Activated T-cell treated with anti-CD3 and anti-CD28 coated beads, Interleukin-2, amount 50 U/mL, for 72 hours (primary cell): ENCODE measurements around the gene IL23R. TPM values are rescaled to one million over a fixed set of nuclear protein-coding genes. Genes with fewer than 3 reads are reported as not detected.
A peak's percentile ranks its signal among the peaks of the same experiment; 100 is the strongest.
"Not testable (repeated sequence)": the region's sequence is repeated elsewhere in the genome, so short reads cannot be mapped to it uniquely, and the experiment has no call there.

Source experiments
- ATAC-seq, 2 donors: fragments of 150-1000 bp; cut with Tn5 transposase; replicated peaks in 1 of 2; 2 replicates each; pipeline ENCODE4 v1.10.0; 2021; ENCODE audit warnings: moderate library complexity in 2 of 2, mild to moderate bottlenecking in 1 of 2
- DNase-seq, 2 donors: peaks; one replicate each; pipeline ENCODE4 v3.0.0; 2021 to 2022; ENCODE audit warnings: mixed read lengths in 1 of 2
- H3K27ac Mint-ChIP-seq: one replicate; pipeline ENCODE4 v1.8.0; 2022; ENCODE audit warnings: mild to moderate bottlenecking, moderate library complexity, mixed read lengths
- H3K27me3 Mint-ChIP-seq: one replicate; pipeline ENCODE4 v1.8.0; 2022; ENCODE audit warnings: low read depth, mixed read lengths
- H3K36me3 Mint-ChIP-seq, 2 donors: one replicate each; pipeline ENCODE4 v1.8.0; 2022; ENCODE audit warnings: mixed read lengths in 2 of 2, mild to moderate bottlenecking in 1 of 2; ENCODE audit not compliant: insufficient read depth in 2 of 2
- H3K4me1 Mint-ChIP-seq: one replicate; pipeline ENCODE4 v1.8.0; 2022; ENCODE audit warnings: low read depth, mixed read lengths
- H3K4me3 Mint-ChIP-seq, 2 donors: one replicate each; pipeline ENCODE4 v1.8.0; 2022; ENCODE audit warnings: mild to moderate bottlenecking in 2 of 2, mixed read lengths in 2 of 2, moderate library complexity in 2 of 2
- H3K9me3 Mint-ChIP-seq, 2 donors: one replicate each; pipeline ENCODE4 v1.8.0; 2022; ENCODE audit warnings: mixed read lengths in 2 of 2
- total RNA-seq, 2 donors: library from RNA; stranded (reverse); gene quantifications; one replicate each; pipeline ENCODE4 v1.2.3, GENCODE V29; 2022

IL23R gene
- total RNA-seq, 2 donors from 2014 or later: 3.0 to 8.0 TPM

DNA sequence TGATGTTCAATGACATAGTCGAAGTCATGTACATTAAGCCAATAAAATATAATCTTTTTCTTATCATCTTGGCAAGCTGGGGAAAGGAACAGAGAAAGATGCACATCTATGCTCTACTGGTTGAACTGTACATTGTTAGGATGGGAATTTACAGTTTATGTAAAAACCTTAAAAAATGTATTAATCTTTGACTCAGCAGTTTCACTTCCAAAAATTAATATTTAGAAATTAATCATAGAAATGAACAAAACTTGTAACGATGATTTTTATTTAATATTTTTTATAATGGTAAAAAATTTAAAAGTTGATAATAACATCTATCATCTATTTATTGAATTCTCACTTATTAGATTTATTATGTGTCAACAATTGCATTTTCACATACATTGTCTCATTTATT, 25.8 kb upstream of the IL23R start:
- ATAC-seq (no peak), DNase-seq (no peak)
- no peaks in the 10 kb centered on the region for H3K27me3 Mint-ChIP-seq
- no peaks in the 10 kb centered on the region for H3K9me3 Mint-ChIP-seq
- H3K27ac Mint-ChIP-seq: no peak overlapping the region
- H3K4me1 Mint-ChIP-seq: peaks cover 35% of the 10 kb centered on the region
- no peak overlapping the region for H3K4me3 Mint-ChIP-seq
- no peaks in the 10 kb centered on the region for H3K36me3 Mint-ChIP-seq

GRCh38 chr1:67141832-67142231, 24.4 kb upstream of the IL23R start:
- DNase-seq, H3K4me3 Mint-ChIP-seq, H3K36me3 Mint-ChIP-seq, H3K27me3 Mint-ChIP-seq, ATAC-seq, H3K27ac Mint-ChIP-seq, H3K9me3 Mint-ChIP-seq: not testable (repeated sequence)
- H3K4me1 Mint-ChIP-seq: peaks cover 43% of the 10 kb centered on the region

DNA sequence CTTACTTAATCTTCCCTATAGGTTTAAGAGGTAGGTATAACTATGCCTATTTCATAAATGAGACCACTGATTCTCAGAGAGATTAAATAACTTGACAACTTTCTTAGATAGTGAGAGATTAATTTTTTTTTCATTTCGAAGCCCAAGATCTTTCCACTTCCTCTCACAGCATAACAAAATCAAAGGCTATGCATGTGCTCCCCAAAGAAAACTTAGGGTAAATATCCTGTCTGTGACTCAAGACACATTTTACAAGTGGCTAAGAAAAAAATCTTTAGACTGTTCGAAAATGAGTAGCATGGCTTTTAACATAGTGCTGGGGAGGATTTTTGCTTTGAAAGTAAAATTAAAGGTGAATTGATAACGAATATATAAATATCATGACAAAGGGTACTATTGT, 23.3 kb upstream of the IL23R start:
- peaks cover 44% of the 10 kb centered on the region for H3K4me1 Mint-ChIP-seq
- H3K27me3 Mint-ChIP-seq: no peaks in the 10 kb centered on the region
- DNase-seq (no peak), ATAC-seq (peak; percentile 58 to 68)
- H3K9me3 Mint-ChIP-seq: no peaks in the 10 kb centered on the region
- H3K36me3 Mint-ChIP-seq: no peaks in the 10 kb centered on the region
- peak overlapping the region; percentile 41 for H3K27ac Mint-ChIP-seq
- H3K4me3 Mint-ChIP-seq: peak overlapping the region; percentile 27 to 71

- Mint-ChIP-seq H3K4me3 (no peak overlapping the region), H3K27me3 (no peaks in the 10 kb centered on the region), H3K27ac (no peak overlapping the region), H3K4me1 (peaks cover 48% of the 10 kb centered on the region), H3K9me3 (no peaks in the 10 kb centered on the region), H3K36me3 (no peaks in the 10 kb centered on the region)
- DNase-seq (no peak), ATAC-seq (no peak)
Measured at GRCh38 chr1:67143966-67144365, 22.3 kb upstream of the IL23R start.

GRCh38 chr1:67144696-67145095, 21.6 kb upstream of the IL23R start:
- H3K27ac Mint-ChIP-seq: peak overlapping the region; percentile 18
- peak; percentile 13 to 34 for DNase-seq
- no peaks in the 10 kb centered on the region for H3K36me3 Mint-ChIP-seq
- peak overlapping the region; percentile 40 to 57 for H3K4me3 Mint-ChIP-seq
- H3K9me3 Mint-ChIP-seq: no peaks in the 10 kb centered on the region
- peaks cover 55% of the 10 kb centered on the region for H3K4me1 Mint-ChIP-seq
- ATAC-seq: no peak
- no peaks in the 10 kb centered on the region for H3K27me3 Mint-ChIP-seq

DNA sequence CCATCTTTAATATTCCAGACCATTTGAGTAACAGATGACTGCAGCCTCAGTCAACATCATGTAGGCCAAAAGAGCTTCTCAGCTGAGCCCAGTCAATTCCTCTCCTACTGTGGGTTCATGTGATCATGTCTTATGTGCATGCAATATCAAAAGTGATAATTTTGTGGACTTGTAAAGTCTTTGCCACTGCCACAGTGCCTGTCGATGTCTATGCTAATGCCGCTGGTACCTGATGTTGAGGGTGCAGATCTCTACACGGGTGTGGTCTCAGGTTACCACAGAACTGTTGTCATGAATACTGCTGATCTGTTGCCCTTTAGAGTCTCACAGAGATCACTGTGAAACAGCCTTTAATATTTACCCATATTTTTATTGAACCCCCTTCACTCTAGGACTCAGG, 20.2 kb upstream of the IL23R start:
- ATAC-seq: peak; percentile 37 to 38
- Mint-ChIP-seq H3K9me3 (no peaks in the 10 kb centered on the region), H3K4me3 (no peak overlapping the region)

DNA sequence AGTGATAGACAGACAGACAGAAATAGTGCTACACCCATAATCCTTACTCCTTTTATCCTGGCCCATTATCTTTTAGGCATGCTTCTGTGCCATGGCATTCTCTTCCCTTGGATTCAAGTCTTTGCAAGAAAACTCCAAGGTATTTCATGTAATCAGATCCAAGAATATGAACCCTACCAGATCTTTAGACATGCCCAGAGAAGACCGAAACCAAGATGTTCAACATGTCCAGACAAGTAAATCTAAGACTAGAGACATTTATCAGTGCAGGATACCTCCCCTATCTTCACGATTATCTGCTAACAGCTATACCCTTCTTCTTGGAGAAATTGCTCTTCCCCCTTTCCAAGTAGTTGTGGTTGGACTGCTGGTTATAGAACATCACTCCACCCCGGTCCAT, 19.7 kb upstream of the IL23R start:
- Mint-ChIP-seq H3K36me3 (no peaks in the 10 kb centered on the region), H3K27ac (no peak overlapping the region), H3K9me3 (no peaks in the 10 kb centered on the region)

More for the DNA sequence above, 20.2 kb upstream of the IL23R start:
- Mint-ChIP-seq H3K27ac (no peak overlapping the region), H3K4me1 (peaks cover 58% of the 10 kb centered on the region), H3K27me3 (no peaks in the 10 kb centered on the region), H3K36me3 (no peaks in the 10 kb centered on the region)
- DNase-seq: no peak

GRCh38 chr1:67147973-67148372, 18.3 kb upstream of the IL23R start:
- H3K36me3 Mint-ChIP-seq, DNase-seq, ATAC-seq, H3K4me3 Mint-ChIP-seq, H3K9me3 Mint-ChIP-seq, H3K27ac Mint-ChIP-seq: not testable (repeated sequence)
- H3K27me3 Mint-ChIP-seq: peaks cover 12% of the 10 kb centered on the region
- peaks cover 56% of the 10 kb centered on the region for H3K4me1 Mint-ChIP-seq

More for the DNA sequence above, 19.7 kb upstream of the IL23R start:
- ATAC-seq (no peak), DNase-seq (no peak)
- no peak overlapping the region for H3K4me3 Mint-ChIP-seq
- peaks cover 61% of the 10 kb centered on the region for H3K4me1 Mint-ChIP-seq
- H3K27me3 Mint-ChIP-seq: no peaks in the 10 kb centered on the region

GRCh38 chr1:67148516-67149178, 17.6 kb upstream of the IL23R start:
- Mint-ChIP-seq H3K9me3 (no peaks in the 10 kb centered on the region), H3K4me1 (peaks cover 49% of the 10 kb centered on the region), H3K4me3 (no peak overlapping the region), H3K27me3 (peaks cover 19% of the 10 kb centered on the region), H3K27ac (no peak overlapping the region), H3K36me3 (no peaks in the 10 kb centered on the region)
- ATAC-seq: peak; percentile 53 to 56
- DNase-seq: no peak

DNA sequence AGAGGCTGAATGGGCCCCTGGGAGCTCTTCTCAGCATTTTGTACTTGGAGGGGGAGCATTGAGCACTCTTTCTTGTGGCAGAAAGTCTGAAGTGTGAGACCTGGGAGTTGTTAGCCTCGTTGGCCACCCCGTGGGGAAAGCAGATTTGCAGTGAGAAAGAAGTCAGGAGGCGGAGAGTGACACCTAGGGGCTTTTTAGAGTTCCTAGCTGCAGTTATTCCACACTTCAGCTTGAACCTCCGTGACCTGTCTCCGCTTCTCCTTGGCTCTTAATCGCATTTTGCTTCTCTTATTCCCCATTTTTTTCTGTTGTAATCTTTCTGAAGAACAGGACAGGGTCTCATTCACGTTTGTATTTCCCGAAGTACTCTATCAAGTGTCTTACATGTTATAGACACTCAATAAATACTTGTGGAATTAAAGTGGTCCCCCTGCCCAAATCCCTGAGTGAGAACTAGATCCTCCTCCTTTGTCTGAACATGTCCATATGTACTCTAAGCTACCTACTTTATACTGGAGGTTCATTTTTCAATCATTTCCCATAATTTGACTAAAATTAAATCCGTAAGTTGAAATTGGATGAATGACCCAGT, 17.0 kb upstream of the IL23R start:
- H3K27ac Mint-ChIP-seq: no peak overlapping the region
- H3K4me3 Mint-ChIP-seq: no peak overlapping the region
- peaks cover 48% of the 10 kb centered on the region for H3K4me1 Mint-ChIP-seq
- ATAC-seq: peak; percentile 78 to 86
- peaks cover 19% of the 10 kb centered on the region for H3K27me3 Mint-ChIP-seq
- H3K9me3 Mint-ChIP-seq: no peaks in the 10 kb centered on the region
- no peaks in the 10 kb centered on the region for H3K36me3 Mint-ChIP-seq
- DNase-seq: peak; percentile 56 to 63

- H3K4me3 Mint-ChIP-seq: no peak overlapping the region
- peaks cover 3 to 6% of the 10 kb centered on the region in 2 donors for H3K36me3 Mint-ChIP-seq
- H3K27ac Mint-ChIP-seq: no peak overlapping the region
- ATAC-seq (no peak), DNase-seq (no peak)
- peaks cover 19% of the 10 kb centered on the region for H3K27me3 Mint-ChIP-seq
- H3K4me1 Mint-ChIP-seq: peaks cover 38% of the 10 kb centered on the region
- H3K9me3 Mint-ChIP-seq: peaks cover 0 to 1% of the 10 kb centered on the region in 2 donors
Measured at GRCh38 chr1:67150931-67151330, 15.3 kb upstream of the IL23R start.

GRCh38 chr1:67158401-67158800, 7.9 kb upstream of the IL23R start:
- Mint-ChIP-seq H3K4me3 (peak overlapping the region in 1 of 2 donors; percentile 35), H3K27me3 (peaks cover 3% of the 10 kb centered on the region), H3K9me3 (peaks cover 0 to 1% of the 10 kb centered on the region in 2 donors), H3K27ac (no peak overlapping the region), H3K4me1 (peaks cover 45% of the 10 kb centered on the region), H3K36me3 (peaks cover 3 to 6% of the 10 kb centered on the region in 2 donors)
- DNase-seq (no peak), ATAC-seq (no peak)

DNA sequence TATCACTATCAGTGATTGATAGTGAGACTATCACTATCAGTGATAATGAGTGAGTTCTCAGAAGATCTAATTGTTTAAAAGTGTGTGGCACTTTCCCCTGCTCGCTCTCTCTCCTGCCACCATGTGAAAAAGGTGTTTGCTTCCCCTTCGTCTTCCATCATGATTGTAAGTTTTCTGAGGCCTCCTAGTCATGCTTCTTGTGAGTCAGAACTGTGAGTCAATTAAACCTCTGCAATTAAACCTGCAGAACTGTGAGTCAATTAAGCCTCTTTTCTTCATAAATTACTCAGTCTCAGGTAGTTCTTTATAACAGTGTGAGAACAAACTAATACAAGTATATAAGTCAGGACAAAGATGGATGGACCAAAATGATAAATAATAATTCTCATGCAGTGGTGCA, 7.0 kb upstream of the IL23R start:
- ATAC-seq (peak; percentile 73 to 77), DNase-seq (peak; percentile 48 to 59)
- Mint-ChIP-seq H3K9me3 (peaks cover 0 to 1% of the 10 kb centered on the region in 2 donors), H3K36me3 (peaks cover 3 to 6% of the 10 kb centered on the region in 2 donors), H3K27ac (peak overlapping the region; percentile 14), H3K4me3 (peak overlapping the region; percentile 21 to 26), H3K27me3 (no peaks in the 10 kb centered on the region), H3K4me1 (peaks cover 48% of the 10 kb centered on the region)
